B cell (primary cell): ENCODE data around the gene ABCC1.

Source experiments
- CTCF ChIP-seq: fragments of 200-600 bp; IDR thresholded peaks from one replicate; pipeline ENCODE4 v1.8.0; 2022; ENCODE audit warnings: antibody characterized with exemption, mild to moderate bottlenecking
- EZH2 ChIP-seq: IDR thresholded peaks from 2 replicates; pipeline ENCODE4 v1.6.1; 2012; ENCODE audit warnings: borderline replicate concordance, low read depth, mild to moderate bottlenecking, moderate library complexity, low read length; ENCODE audit not compliant: insufficient read depth, poor library complexity, severe bottlenecking

GRCh38 chr16:16073891-16074881 is 124.8 kb downstream of the ABCC1 start:
- TF ChIP-seq EZH2, result no peak
- no peak for TF ChIP-seq CTCF
